IPS-18c (cell line): ENCODE data around the gene RASSF3.
"Not testable (repeated sequence)": the region's sequence is repeated elsewhere in the genome, so short reads cannot be mapped to it uniquely, and the experiment has no call there.

Experiments used
- H3K4me3 ChIP-seq: 2 replicates; pipeline ENCODE4 v1.7.0; 2013; ENCODE audit warnings: low read depth, mild to moderate bottlenecking, low read length, moderate library complexity; ENCODE audit not compliant: insufficient read depth
- H3K9me3 ChIP-seq: one replicate; pipeline ENCODE4 v1.6.1; 2013; ENCODE audit warnings: mild to moderate bottlenecking, low read length, moderate library complexity; ENCODE audit not compliant: control insufficient read depth, insufficient read depth

The RASSF3 gene

GRCh38 chr12:64585104-64585503 is 25.2 kb upstream of the RASSF3 start:
- no peak overlapping the region for H3K4me3 ChIP-seq
- H3K9me3 ChIP-seq = no peaks in the 10 kb centered on the region

GRCh38 chr12:64587447-64587846 is 22.8 kb upstream of the RASSF3 start:
- Histone ChIP-seq H3K9me3 (no peaks in the 10 kb centered on the region), H3K4me3 (no peak overlapping the region)

- Histone ChIP-seq H3K4me3 (no peak overlapping the region), H3K9me3 (no peaks in the 10 kb centered on the region)
Measured at GRCh38 chr12:64590183-64590582, 20.1 kb upstream of the RASSF3 start.

- H3K9me3 ChIP-seq = no peaks in the 10 kb centered on the region
- H3K4me3 ChIP-seq = no peak overlapping the region
Measured at GRCh38 chr12:64595863-64596793, 14.2 kb upstream of the RASSF3 start.

GRCh38 chr12:64598831-64599230 is 11.5 kb upstream of the RASSF3 start:
- H3K9me3 ChIP-seq = no peaks in the 10 kb centered on the region
- H3K4me3 ChIP-seq = no peak overlapping the region

- H3K4me3 ChIP-seq = no peak overlapping the region
- no peaks in the 10 kb centered on the region for H3K9me3 ChIP-seq
Measured at GRCh38 chr12:64600164-64600561, 10.1 kb upstream of the RASSF3 start.

- Histone ChIP-seq H3K9me3 (no peaks in the 10 kb centered on the region), H3K4me3 (no peak overlapping the region)
Measured at GRCh38 chr12:64603183-64603841, 7.0 kb upstream of the RASSF3 start.

- Histone ChIP-seq H3K9me3 (no peaks in the 10 kb centered on the region), H3K4me3 (peak overlapping the region; percentile 83)
Measured at GRCh38 chr12:64608901-64609535, 1.3 kb upstream of the RASSF3 start.

GRCh38 chr12:64609536-64610078 is 688 bp upstream of the RASSF3 start:
- Histone ChIP-seq H3K4me3 (peak overlapping the region; percentile 83), H3K9me3 (no peaks in the 10 kb centered on the region)

GRCh38 chr12:64610660-64611340 is 505 bp downstream of the RASSF3 start:
- Histone ChIP-seq H3K9me3 (no peaks in the 10 kb centered on the region), H3K4me3 (peak overlapping the region; percentile 78)

GRCh38 chr12:64611341-64612284 is 1.3 kb downstream of the RASSF3 start:
- H3K4me3 ChIP-seq = peak overlapping the region; percentile 78
- H3K9me3 ChIP-seq = no peaks in the 10 kb centered on the region

GRCh38 chr12:64612843-64613242 is 2.5 kb downstream of the RASSF3 start:
- H3K9me3 ChIP-seq = no peaks in the 10 kb centered on the region
- no peak overlapping the region for H3K4me3 ChIP-seq

- H3K4me3 ChIP-seq, H3K9me3 ChIP-seq: not testable (repeated sequence)
Measured at GRCh38 chr12:64613775-64614398, 3.6 kb downstream of the RASSF3 start.

- H3K9me3 ChIP-seq = no peaks in the 10 kb centered on the region
- H3K4me3 ChIP-seq = no peak overlapping the region
Measured at GRCh38 chr12:64616201-64616600, 5.9 kb downstream of the RASSF3 start.

GRCh38 chr12:64618953-64619590 is 8.8 kb downstream of the RASSF3 start:
- peaks cover 2% of the 10 kb centered on the region for H3K9me3 ChIP-seq
- H3K4me3 ChIP-seq = no peak overlapping the region
